ENCODE data around the gene MEI1. TPM values are rescaled to one million over a fixed set of nuclear protein-coding genes. Genes with fewer than 3 reads are reported as not detected.

Gene MEI1
- polyA plus RNA-seq, 1 donor from 2014 or later = not detected

GRCh38 chr22:41676134-41676533 is 23.2 kb upstream of the MEI1 start:
- Histone ChIP-seq H3K4me3 (ENCODE audit: low read length) (no peak overlapping the region), H3K4me2 (ENCODE audit: low read length) (no peak overlapping the region), H2AFZ (ENCODE audit: low read depth, low read length) (no peak overlapping the region), H3K36me3 (ENCODE audit: insufficient read depth, low read length) (no peaks in the 10 kb centered on the region), H3K9ac (ENCODE audit: low read length) (no peak overlapping the region), H4K20me1 (ENCODE audit: insufficient read depth) (no peaks in the 10 kb centered on the region), H3F3A (ENCODE audit: insufficient read depth, low read length, poor library complexity, severe bottlenecking) (no peaks in the 10 kb centered on the region), H3K9me2 (ENCODE audit: insufficient read depth, low read length) (no peaks in the 10 kb centered on the region), H3K79me2 (replicated peaks; ENCODE audit: insufficient read depth, low read length) (peaks cover 7% of the 10 kb centered on the region), H3K27ac (ENCODE audit: low read length) (no peak overlapping the region), H3K27me3 (ENCODE audit: insufficient read depth, low read depth, low read length) (no peaks in the 10 kb centered on the region), H3K9me3 (ENCODE audit: low read length) (no peaks in the 10 kb centered on the region)
- TF ChIP-seq EZH2 (IDR thresholded peaks at IDR 0.05; ENCODE audit: borderline replicate concordance, insufficient read depth, low read length, poor library complexity, severe bottlenecking) (no peak), EP300 (conservative IDR thresholded peaks at IDR 0.05; ENCODE audit: poor library complexity, severe bottlenecking) (no peak), SMC3 (conservative IDR thresholded peaks at IDR 0.05; ENCODE audit: poor library complexity) (no peak), MXI1 (conservative IDR thresholded peaks at IDR 0.05; ENCODE audit: poor library complexity, severe bottlenecking) (no peak), TAF1 (IDR thresholded peaks at IDR 0.05; ENCODE audit: low read depth) (no peak), CTCF (IDR thresholded peaks at IDR 0.05; ENCODE audit: poor library complexity, severe bottlenecking) (no peak), POLR2AphosphoS5 (IDR thresholded peaks at IDR 0.05) (no peak), REST (IDR thresholded peaks at IDR 0.05; ENCODE audit: borderline replicate concordance) (no peak), RAD21 (conservative IDR thresholded peaks at IDR 0.05) (no peak)

GRCh38 chr22:41681616-41682015 is 17.7 kb upstream of the MEI1 start:
- H3K27me3 ChIP-seq (ENCODE audit: insufficient read depth, low read depth, low read length) = no peaks in the 10 kb centered on the region
- H3K9me2 ChIP-seq (ENCODE audit: insufficient read depth, low read length) = no peaks in the 10 kb centered on the region
- H3K9ac ChIP-seq (ENCODE audit: low read length) = peak overlapping the region; percentile 76
- no peaks in the 10 kb centered on the region for H3F3A ChIP-seq (ENCODE audit: insufficient read depth, low read length, poor library complexity, severe bottlenecking)
- no peaks in the 10 kb centered on the region for H3K9me3 ChIP-seq (ENCODE audit: low read length)
- peak overlapping the region; percentile 89 for H3K27ac ChIP-seq (ENCODE audit: low read length)
- no peak for TF ChIP-seq POLR2AphosphoS5 (IDR thresholded peaks at IDR 0.05)
- no peak for TF ChIP-seq EP300 (conservative IDR thresholded peaks at IDR 0.05; ENCODE audit: poor library complexity, severe bottlenecking)
- TF ChIP-seq TAF1 (IDR thresholded peaks at IDR 0.05; ENCODE audit: low read depth) = no peak
- no peak for TF ChIP-seq SMC3 (conservative IDR thresholded peaks at IDR 0.05; ENCODE audit: poor library complexity)
- no peak for TF ChIP-seq REST (IDR thresholded peaks at IDR 0.05; ENCODE audit: borderline replicate concordance)
- no peak for TF ChIP-seq CTCF (IDR thresholded peaks at IDR 0.05; ENCODE audit: poor library complexity, severe bottlenecking)
- no peak for TF ChIP-seq RAD21 (conservative IDR thresholded peaks at IDR 0.05)
- TF ChIP-seq EZH2 (IDR thresholded peaks at IDR 0.05; ENCODE audit: borderline replicate concordance, insufficient read depth, low read length, poor library complexity, severe bottlenecking) = no peak
- TF ChIP-seq MXI1 (conservative IDR thresholded peaks at IDR 0.05; ENCODE audit: poor library complexity, severe bottlenecking) = no peak
- no peaks in the 10 kb centered on the region for H4K20me1 ChIP-seq (ENCODE audit: insufficient read depth)
- no peak overlapping the region for H2AFZ ChIP-seq (ENCODE audit: low read depth, low read length)
- no peaks in the 10 kb centered on the region for H3K36me3 ChIP-seq (ENCODE audit: insufficient read depth, low read length)
- peaks cover 22% of the 10 kb centered on the region for H3K79me2 ChIP-seq (replicated peaks; ENCODE audit: insufficient read depth, low read length)
- peak overlapping the region; percentile 44 for H3K4me2 ChIP-seq (ENCODE audit: low read length)
- H3K4me3 ChIP-seq (ENCODE audit: low read length) = peak overlapping the region; percentile 79
